Activated CD8-positive, alpha-beta memory T cell treated with anti-CD3 and anti-CD28 coated beads for 4 hours (primary cell): Measurements from ENCODE around the gene DPYSL3.

Experiments
- DNase-seq, 2 donors: peaks; one replicate each; pipeline ENCODE4 v3.0.0-alpha.2; 2020; ENCODE audit warnings: low read depth in 2 of 2

Gene DPYSL3

GRCh38 chr5:147437161-147437596 lies 72.7 kb downstream of the DPYSL3 start:
- no peak for DNase-seq

GRCh38 chr5:147436596-147436995 lies 73.3 kb downstream of the DPYSL3 start:
- no peak for DNase-seq

DNA sequence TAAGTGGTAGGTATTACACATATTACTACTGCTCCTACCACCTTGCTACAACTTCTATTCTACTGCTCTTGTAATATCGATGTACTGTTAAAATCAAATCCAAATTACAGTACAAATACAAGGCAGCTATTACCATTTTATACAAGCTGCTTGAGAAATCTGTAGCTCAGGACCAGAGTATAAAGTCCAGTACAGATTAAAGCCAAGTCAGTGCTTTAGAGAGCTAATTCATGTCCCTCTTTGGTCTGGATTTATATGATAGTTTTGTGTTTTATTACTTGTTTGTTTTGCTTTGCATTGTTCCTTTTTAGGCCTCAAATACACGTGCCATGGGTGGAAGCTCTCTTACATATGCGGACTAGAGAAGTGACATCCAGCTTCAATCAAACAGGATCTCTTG lies 75.8 kb downstream of the DPYSL3 start:
- no peak for DNase-seq

GRCh38 chr5:147432323-147432722 lies 77.5 kb downstream of the DPYSL3 start:
- DNase-seq, result no peak

DNA sequence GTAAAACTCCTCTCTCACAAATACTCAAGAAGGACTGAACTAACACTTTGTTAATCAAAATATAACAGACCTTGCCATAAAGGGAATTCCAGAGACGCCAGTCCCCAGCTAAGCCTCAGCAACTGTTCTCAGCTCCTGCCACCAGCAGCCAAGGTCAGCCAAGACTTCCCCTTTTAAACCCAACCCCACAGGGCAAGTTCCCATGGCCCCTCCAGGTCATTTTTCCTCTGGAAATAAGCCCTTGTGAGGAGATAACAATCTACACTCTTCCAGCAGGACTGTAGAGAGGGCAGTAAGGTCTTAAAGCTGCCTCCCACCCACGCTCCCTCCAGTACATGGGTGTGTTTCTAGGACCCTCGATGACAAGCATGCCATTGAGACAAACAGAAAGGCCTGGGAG lies 78.3 kb downstream of the DPYSL3 start:
- no peak for DNase-seq

DNA sequence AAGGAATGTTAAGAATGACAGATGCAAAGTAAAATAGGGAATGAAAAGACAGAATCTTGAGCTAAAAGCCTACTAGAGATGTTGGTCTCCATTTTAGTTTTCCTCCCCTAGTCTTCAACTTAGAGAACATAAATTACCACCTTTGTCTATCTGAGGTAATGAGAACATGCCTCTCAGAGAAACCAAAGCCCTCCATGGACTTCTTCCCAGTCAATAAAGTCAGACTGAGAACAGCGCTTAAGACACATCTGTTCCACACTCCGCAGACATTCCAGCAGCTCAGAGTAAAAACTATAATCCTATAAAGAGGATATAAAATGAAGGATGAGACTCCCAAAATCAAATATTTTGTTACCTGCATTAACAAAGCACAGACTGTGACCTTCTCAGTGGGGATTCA lies 79.2 kb downstream of the DPYSL3 start:
- no peak for DNase-seq

- DNase-seq, result no peak
These were observed 82.1 kb downstream of the DPYSL3 start for GRCh38 chr5:147427521-147428401.

DNA sequence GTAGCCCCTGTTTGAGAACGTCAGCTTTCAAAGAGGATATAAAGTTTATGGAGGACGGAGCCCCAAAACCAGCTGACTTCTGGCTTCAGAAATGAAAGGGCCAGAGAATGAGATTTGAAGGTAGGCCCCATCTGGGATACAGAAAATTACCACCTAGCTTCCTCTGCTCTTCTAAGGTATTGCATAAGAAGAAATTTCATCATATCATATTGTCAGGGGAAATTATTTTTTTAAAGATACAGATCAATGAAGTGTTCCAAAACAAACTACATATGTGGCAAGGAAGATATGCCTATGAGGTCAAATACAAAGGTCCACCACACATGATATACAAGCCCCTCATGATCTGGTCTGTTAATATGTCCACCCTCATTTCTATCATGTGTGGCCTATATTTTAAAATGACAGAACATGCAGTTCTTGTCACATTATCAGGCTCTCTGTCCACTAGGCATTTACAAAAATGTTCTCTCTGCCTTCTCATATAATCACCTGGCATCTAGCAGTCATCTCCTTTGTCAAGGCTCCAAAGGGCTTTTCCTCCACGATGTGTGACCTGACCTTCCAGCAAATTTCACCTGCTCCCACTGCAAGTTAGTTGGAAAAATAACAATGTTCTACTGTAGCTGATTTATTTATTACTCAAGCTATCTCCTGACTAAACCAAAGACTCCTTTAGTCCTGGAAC lies 83.1 kb downstream of the DPYSL3 start:
- DNase-seq, result no peak

- no peak for DNase-seq
These were observed 91.3 kb downstream of the DPYSL3 start for GRCh38 chr5:147418613-147419012.

- no peak for DNase-seq
These were observed 92.6 kb downstream of the DPYSL3 start for GRCh38 chr5:147417135-147417813.

- DNase-seq, result no peak
These were observed 94.2 kb downstream of the DPYSL3 start for GRCh38 chr5:147415651-147416050.

GRCh38 chr5:147413266-147413665 lies 96.6 kb downstream of the DPYSL3 start:
- DNase-seq, result no peak

DNA sequence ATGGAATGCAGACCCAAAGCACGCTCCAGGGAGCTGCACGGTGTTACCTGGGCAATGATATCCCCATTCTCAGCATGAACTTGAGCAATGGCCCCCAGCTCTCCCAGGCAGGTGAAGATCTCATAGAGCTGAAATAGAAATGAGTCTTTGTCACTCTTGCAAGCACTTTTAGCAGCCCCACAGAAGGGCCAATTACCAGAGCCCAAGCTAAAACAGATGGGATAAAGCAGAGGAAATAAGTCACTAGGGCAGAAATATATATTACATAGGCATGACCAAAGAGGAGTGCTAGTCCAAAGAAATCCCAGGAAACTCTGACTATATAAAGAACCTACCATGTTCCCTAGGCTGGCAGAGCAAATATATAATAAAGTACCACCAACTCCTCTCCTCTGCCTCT lies 97.3 kb downstream of the DPYSL3 start:
- DNase-seq, result no peak

DNA sequence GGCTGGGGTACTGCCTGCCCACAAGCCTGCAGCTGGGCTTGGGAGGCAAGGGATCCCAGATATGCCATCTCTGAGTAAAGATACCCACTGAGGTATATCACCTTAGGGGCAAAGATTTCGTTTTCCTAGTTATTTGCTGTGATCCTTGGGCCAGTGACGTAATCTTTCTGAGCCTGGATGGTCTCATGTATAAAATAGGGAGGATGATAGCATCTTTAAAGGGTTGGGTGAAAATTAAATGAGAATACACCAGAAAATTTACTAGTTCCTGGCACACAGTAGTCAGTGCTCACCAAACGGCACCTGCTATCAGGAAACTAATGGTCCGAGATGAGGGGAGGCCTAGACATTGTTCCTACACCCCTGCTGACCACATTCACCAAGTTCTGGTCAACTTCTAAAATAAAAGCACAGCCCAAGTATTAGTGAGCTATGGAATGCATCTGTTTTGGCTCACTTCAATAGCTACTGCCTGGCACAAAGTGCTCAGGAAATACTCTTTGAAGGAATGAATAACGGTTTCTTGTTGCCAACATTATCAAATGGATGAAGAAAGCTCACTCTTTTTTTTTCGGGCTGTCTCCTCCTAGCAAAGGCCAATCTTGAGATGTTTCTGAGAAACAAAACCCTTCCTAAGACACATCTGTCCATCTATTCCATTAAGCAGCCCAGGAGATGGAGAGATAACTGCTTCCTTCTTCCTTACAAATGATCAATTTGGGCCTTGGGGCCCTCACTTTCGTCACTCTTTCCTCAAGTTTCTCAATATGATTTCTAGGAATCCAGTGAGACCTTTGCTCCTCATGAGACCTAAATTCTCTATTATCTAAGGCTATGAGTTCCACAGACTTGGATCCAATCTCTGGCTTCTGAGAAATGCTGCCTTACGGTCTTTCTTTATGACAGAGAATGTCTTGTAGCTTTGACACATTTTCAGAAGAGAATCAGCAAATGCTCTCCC lies 98.2 kb downstream of the DPYSL3 start:
- DNase-seq, result no peak

DNA sequence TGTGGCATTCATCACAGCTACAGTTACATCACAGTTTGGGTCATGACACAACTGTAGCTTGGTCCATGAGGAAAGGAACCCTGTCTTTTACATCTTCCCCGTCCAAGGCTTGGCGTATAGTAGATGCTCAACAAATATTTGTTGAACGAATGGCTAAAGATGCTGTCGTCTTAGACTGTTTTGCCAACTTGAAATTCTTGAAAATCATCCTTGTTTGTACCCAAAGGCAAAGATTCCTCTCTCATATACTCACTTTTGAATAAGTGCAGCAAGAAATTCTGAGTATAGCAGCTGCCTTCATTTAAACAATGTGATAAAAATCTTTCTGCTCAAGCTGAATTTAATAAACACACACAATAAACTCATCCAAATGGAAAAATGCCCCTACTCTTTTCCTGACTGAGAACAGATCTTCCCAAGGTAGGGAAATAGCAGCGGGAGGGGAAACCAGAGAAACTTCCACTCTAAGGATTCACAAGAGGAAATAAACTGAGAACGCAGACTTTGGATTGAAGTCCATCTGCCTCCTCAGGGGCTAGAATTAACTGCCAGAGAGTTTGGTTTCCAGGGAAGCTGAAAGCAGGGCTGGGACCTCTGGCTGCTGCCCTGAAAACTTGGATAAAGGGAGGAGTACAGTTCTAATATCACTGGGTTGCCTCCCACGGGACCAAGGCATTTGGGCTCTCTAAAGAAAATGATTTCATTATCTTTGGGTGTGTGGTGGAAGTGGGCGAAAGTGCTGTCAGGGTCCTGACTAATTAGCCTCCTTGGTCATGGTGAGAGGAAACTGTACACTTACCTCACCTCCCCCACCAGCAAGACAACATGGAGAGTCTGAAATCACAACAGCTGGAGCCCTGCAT lies 99.1 kb downstream of the DPYSL3 start:
- no peak for DNase-seq

DNA sequence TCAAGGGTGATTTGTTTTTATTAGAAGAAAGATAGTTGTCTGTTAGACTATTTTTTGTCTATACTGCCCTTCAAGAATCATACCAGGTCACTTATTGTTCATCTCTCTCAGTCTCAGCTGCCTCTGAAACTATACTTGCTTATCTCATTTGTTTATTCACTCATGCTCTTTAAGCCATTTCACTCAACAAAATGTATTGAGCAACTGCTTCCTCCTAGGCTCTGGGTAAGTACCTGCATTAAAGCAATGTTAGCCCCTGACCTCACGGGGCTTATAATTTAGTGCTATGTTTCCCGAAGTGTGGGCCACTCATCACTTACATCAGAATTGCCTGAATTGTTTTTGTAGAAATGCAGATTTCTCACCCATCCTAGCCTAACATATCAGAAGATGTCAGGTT lies 100.9 kb downstream of the DPYSL3 start:
- no peak for DNase-seq

GRCh38 chr5:147407094-147407681 lies 102.7 kb downstream of the DPYSL3 start:
- no peak for DNase-seq

DNA sequence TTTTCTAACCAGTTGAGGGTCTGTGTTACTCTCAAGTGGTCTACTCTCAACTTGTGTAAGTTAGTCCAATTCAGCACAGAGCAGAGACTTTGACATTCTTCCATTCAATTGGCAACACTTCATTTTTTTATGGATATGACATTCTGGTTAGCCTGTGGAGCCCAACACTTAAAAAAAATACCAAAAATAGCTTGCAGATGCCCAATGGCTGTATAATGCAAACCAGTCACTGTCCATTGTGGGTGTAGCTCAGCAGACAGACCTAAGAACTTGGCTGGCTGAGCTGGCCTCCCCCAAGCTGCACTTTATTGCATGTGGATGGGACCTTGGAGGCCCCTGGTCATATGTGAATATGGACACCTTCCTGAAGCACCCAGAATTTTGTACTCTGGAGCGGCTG lies 103.2 kb downstream of the DPYSL3 start:
- no peak for DNase-seq

DNA sequence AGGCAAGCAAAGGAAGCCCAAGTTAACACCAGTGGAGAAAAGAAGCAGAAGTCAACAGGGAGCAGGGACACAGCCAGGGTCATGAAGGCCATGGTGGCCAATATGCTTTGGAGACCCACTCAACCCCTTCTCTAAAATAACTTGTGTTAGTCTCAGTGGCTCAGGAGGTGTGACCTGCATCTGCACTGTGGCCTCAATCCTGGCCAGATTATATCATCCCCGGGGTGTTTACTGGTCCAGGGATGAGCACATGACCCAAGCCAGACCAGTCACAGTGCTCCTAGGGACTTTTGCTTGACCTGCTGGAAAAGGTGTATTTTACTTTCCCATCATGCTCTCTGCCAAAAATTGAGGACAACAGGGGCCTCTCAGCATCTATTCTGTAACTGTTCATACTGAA lies 105.2 kb downstream of the DPYSL3 start:
- DNase-seq, result no peak
